Measurements from ENCODE around the gene EFS. TPM values are rescaled to one million over a fixed set of nuclear protein-coding genes. Genes with fewer than 3 reads are reported as not detected.

The EFS gene
- total and polyA plus RNA-seq, 9 donors = 10.8 to 44.2 (median 29.2) TPM

DNA sequence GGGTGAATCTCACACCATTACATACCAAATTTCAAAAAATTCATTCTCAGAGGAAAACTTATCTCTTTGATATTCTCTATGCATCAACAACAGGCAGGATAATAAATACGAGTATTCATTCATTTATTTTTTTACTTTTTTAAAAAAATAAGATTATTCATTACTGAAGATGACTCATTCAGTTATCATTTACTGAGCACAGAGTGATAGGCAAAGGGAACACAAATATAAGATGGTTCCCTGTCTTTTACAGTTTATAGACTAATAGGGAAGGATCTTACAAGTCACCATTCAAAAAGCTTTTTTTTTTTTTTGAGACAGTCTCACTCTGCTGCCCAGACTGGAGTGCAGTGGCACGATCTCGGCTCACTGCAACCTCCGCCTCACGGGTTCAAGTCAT lies 48.7 kb downstream of the EFS start:
- no peaks in the 10 kb centered on the region for H3K36me3 ChIP-seq
- TF ChIP-seq CTCF (IDR thresholded peaks at IDR 0.05) (no peak), EP300 (IDR thresholded peaks at IDR 0.05) (no peak), POLR2A (IDR thresholded peaks at IDR 0.05) (no peak)
- H3K4me1 ChIP-seq (ENCODE audit: insufficient read depth) = peaks cover 6% of the 10 kb centered on the region
- DNase-seq = no peak
- no peaks in the 10 kb centered on the region for H3K27me3 ChIP-seq
- intact Hi-C loops (cut with DNase I) = no loop called here
- H3K9me3 ChIP-seq = no peaks in the 10 kb centered on the region
- no peak overlapping the region for H3K27ac ChIP-seq
- WGBS, 3 donors = 78 to 82% (median 79%) methylated on average over 5 of the region's 5 CpGs
- no peak overlapping the region for H3K4me3 ChIP-seq

GRCh38 chr14:23310546-23310945 lies 54.4 kb downstream of the EFS start:
- Histone ChIP-seq H3K4me3 (no peak overlapping the region), H3K27me3 (no peaks in the 10 kb centered on the region), H3K27ac (no peak overlapping the region), H3K36me3 (no peaks in the 10 kb centered on the region), H3K4me1 (ENCODE audit: insufficient read depth) (peaks cover 9% of the 10 kb centered on the region), H3K9me3 (no peaks in the 10 kb centered on the region)
- WGBS, 3 donors = 76 to 88% (median 83%) methylated on average over 1 of the region's 1 CpG
- no peak for DNase-seq
- no peak for TF ChIP-seq POLR2A (IDR thresholded peaks at IDR 0.05)
- TF ChIP-seq EP300 (IDR thresholded peaks at IDR 0.05) = no peak
- TF ChIP-seq CTCF (IDR thresholded peaks at IDR 0.05) = no peak
- intact Hi-C loops (cut with DNase I) = no loop called here

- intact Hi-C loops (cut with DNase I) = no loop called here
- peak in 1 of 5 donors; percentile 27 for DNase-seq
- Histone ChIP-seq H3K27me3 (no peaks in the 10 kb centered on the region), H3K27ac (no peak overlapping the region), H3K4me3 (no peak overlapping the region), H3K9me3 (no peaks in the 10 kb centered on the region), H3K4me1 (ENCODE audit: insufficient read depth) (peaks cover 9% of the 10 kb centered on the region), H3K36me3 (no peaks in the 10 kb centered on the region)
- 79 to 84% (median 80%) methylated on average over 17 of the region's 17 CpGs for WGBS, 3 donors
- TF ChIP-seq EP300 (IDR thresholded peaks at IDR 0.05) = no peak
These were observed 56.1 kb downstream of the EFS start for GRCh38 chr14:23308721-23309445.

DNA sequence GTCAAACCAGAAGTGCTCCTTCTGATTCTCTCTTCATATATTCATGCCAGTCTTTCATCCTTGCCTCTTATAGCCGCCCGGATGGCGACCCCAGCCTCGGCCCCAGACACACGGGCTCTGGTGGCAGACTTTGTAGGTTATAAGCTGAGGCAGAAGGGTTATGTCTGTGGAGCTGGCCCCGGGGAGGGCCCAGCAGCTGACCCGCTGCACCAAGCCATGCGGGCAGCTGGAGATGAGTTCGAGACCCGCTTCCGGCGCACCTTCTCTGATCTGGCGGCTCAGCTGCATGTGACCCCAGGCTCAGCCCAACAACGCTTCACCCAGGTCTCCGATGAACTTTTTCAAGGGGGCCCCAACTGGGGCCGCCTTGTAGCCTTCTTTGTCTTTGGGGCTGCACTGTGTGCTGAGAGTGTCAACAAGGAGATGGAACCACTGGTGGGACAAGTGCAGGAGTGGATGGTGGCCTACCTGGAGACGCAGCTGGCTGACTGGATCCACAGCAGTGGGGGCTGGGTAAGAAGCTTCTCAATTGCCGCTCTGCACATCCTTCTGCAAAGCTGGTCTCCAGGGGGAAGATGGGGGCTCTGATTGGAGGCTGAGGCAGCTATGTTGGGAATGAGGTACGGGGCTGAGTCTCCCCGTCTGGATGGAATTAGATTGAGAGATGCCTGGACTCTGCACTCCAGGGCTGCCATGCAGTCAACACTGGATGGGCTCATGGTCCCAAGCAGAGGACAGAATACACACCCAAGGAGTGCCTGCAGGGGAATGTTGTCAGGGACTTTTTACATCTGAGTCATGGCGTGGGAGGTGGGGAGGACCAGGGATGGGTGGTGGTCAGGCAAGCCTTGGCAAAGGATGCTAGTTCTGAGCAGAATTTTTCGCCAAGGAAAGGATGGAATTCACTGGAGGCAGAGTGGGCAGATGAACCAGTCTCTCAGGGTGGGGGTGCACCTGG lies 57.0 kb downstream of the EFS start:
- intact Hi-C loops (cut with DNase I) = no loop called here
- Histone ChIP-seq H3K27me3 (no peaks in the 10 kb centered on the region), H3K4me1 (ENCODE audit: insufficient read depth) (peaks cover 9% of the 10 kb centered on the region), H3K27ac (peak overlapping the region in 1 of 2 donors; percentile 86), H3K36me3 (no peaks in the 10 kb centered on the region), H3K4me3 (no peak overlapping the region), H3K9me3 (no peaks in the 10 kb centered on the region)
- 72 to 79% (median 78%) methylated on average over 22 of the region's 22 CpGs for WGBS, 3 donors
- peak in 1 of 5 donors; percentile 39 for DNase-seq
- TF ChIP-seq EP300 (IDR thresholded peaks at IDR 0.05) = no peak
- TF ChIP-seq CTCF (IDR thresholded peaks at IDR 0.05) = no peak
- no peak for TF ChIP-seq POLR2A (IDR thresholded peaks at IDR 0.05)

All from ovary (tissue), 9 donors.